Neural progenitor cell (in vitro differentiated cells): ENCODE results near the gene TNNC1. TPM values are rescaled to one million over a fixed set of nuclear protein-coding genes. Genes with fewer than 3 reads are reported as not detected.

Experiments
- DNase-seq: peaks from one replicate; pipeline ENCODE4 v3.0.0-alpha.2; 2016; ENCODE audit warnings: low spot score
- H2AFZ ChIP-seq: fragments of 200-600 bp; sonication (generic); replicated peaks from 2 replicates; pipeline ENCODE4 v1.6.1; 2016; ENCODE audit warnings: antibody characterized with exemption
- H3F3A ChIP-seq: fragments of 200-600 bp; sonication (generic); 2 replicates; pipeline ENCODE4 v1.6.1; 2016; ENCODE audit warnings: antibody characterized with exemption, low read depth
- H3K27ac ChIP-seq: fragments of 200-600 bp; sonication (generic); 2 replicates; pipeline ENCODE4 v1.5.1; 2016; ENCODE audit warnings: mild to moderate bottlenecking
- H3K27me3 ChIP-seq: fragments of 200-600 bp; sonication (generic); 2 replicates; pipeline ENCODE4 v1.6.1; 2016; ENCODE audit warnings: mild to moderate bottlenecking, moderate library complexity
- H3K36me3 ChIP-seq: fragments of 200-600 bp; sonication (generic); 2 replicates; pipeline ENCODE4 v1.5.1; 2016
- H3K4me1 ChIP-seq: fragments of 200-600 bp; sonication (generic); 2 replicates; pipeline ENCODE4 v1.6.1; 2016; ENCODE audit warnings: mixed run types
- H3K4me2 ChIP-seq: fragments of 200-600 bp; sonication (generic); 2 replicates; pipeline ENCODE4 v1.6.1; 2016
- H3K4me3 ChIP-seq: fragments of 200-600 bp; sonication (generic); 2 replicates; pipeline ENCODE4 v1.5.1; 2016
- H3K79me2 ChIP-seq: fragments of 200-600 bp; sonication (generic); 2 replicates; pipeline ENCODE4 v1.6.1; 2016; ENCODE audit warnings: low read depth
- H3K9ac ChIP-seq: fragments of 200-600 bp; sonication (generic); 2 replicates; pipeline ENCODE4 v1.6.1; 2016
- H3K9me3 ChIP-seq: fragments of 200-600 bp; sonication (generic); 2 replicates; pipeline ENCODE4 v1.5.1; 2016; ENCODE audit warnings: low read depth
- H4K20me1 ChIP-seq: fragments of 200-600 bp; sonication (generic); 2 replicates; pipeline ENCODE4 v1.6.1; 2016; ENCODE audit warnings: low read depth
- H3K27ac Mint-ChIP-seq: 3 replicates; pipeline ENCODE4 v1.8.0; 2021; ENCODE audit warnings: mixed read lengths
- H3K27me3 Mint-ChIP-seq: 2 replicates; pipeline ENCODE4 v1.8.0; 2022; ENCODE audit warnings: low read depth, mild to moderate bottlenecking, inconsistent platforms, moderate library complexity, mixed read lengths; ENCODE audit not compliant: insufficient read depth
- H3K36me3 Mint-ChIP-seq: 3 replicates; pipeline ENCODE4 v1.8.0; 2021; ENCODE audit warnings: mixed read lengths
- H3K4me1 Mint-ChIP-seq: 3 replicates; pipeline ENCODE4 v1.8.0; 2021; ENCODE audit warnings: mixed read lengths
- H3K4me3 Mint-ChIP-seq: 3 replicates; pipeline ENCODE4 v1.8.0; 2021; ENCODE audit warnings: mild to moderate bottlenecking, moderate library complexity, mixed read lengths
- H3K9me3 Mint-ChIP-seq: 3 replicates; pipeline ENCODE4 v1.8.0; 2020; ENCODE audit warnings: mixed read lengths
- CTCF ChIP-seq: fragments of 200-600 bp; sonication (generic); IDR thresholded peaks from 2 replicates; pipeline ENCODE4 v1.5.1; 2017; ENCODE audit warnings: antibody characterized with exemption, mild to moderate bottlenecking
- EZH2 ChIP-seq: fragments of 200-600 bp; sonication (generic); IDR thresholded peaks from 2 replicates; pipeline ENCODE4 v1.6.1; 2017; ENCODE audit warnings: antibody characterized with exemption, mild to moderate bottlenecking, moderate library complexity
- EZH2phosphoT487 ChIP-seq: fragments of 200-600 bp; sonication (generic); IDR thresholded peaks from 2 replicates; pipeline ENCODE4 v1.6.1; 2017; ENCODE audit warnings: antibody characterized with exemption
- total RNA-seq: library from RNA; depleted of rRNA; stranded (reverse); fragments of >200 nt; gene quantifications from 2 replicates; pipeline ENCODE4 v1.2.3, GENCODE V29; 2015; ENCODE audit warnings: low replicate concordance

Gene TNNC1
- total RNA-seq, 1 donor from 2014 or later = 0.67 TPM

- Mint-ChIP-seq H3K9me3 (no peaks in the 10 kb centered on the region), H3K4me3 (no peak overlapping the region), H3K27ac (no peak overlapping the region), H3K36me3 (no peaks in the 10 kb centered on the region), H3K27me3 (peaks cover 7% of the 10 kb centered on the region), H3K4me1 (peaks cover 33% of the 10 kb centered on the region)
- no peak for DNase-seq
- H3K79me2 ChIP-seq = no peaks in the 10 kb centered on the region
- no peak overlapping the region for H3K27ac ChIP-seq
- H3K36me3 ChIP-seq = no peaks in the 10 kb centered on the region
- no peak overlapping the region for H2AFZ ChIP-seq
- no peak overlapping the region for H3K9ac ChIP-seq
- H3K27me3 ChIP-seq = no peaks in the 10 kb centered on the region
- peaks cover 17% of the 10 kb centered on the region for H3F3A ChIP-seq
- H3K4me1 ChIP-seq = peaks cover 18% of the 10 kb centered on the region
- no peak overlapping the region for H3K4me2 ChIP-seq
- H3K9me3 ChIP-seq = no peaks in the 10 kb centered on the region
- TF ChIP-seq EZH2 (no peak), CTCF (no peak), EZH2phosphoT487 (no peak)
- H4K20me1 ChIP-seq = no peaks in the 10 kb centered on the region
- H3K4me3 ChIP-seq = no peak overlapping the region
These were observed 23.4 kb downstream of the TNNC1 start for GRCh38 chr3:52430416-52430810.

- Mint-ChIP-seq H3K4me1 (peaks cover 33% of the 10 kb centered on the region), H3K27ac (no peak overlapping the region), H3K9me3 (no peaks in the 10 kb centered on the region), H3K27me3 (peaks cover 7% of the 10 kb centered on the region), H3K36me3 (no peaks in the 10 kb centered on the region), H3K4me3 (no peak overlapping the region)
- Histone ChIP-seq H3K4me3 (no peak overlapping the region), H3F3A (peaks cover 17% of the 10 kb centered on the region), H3K9ac (no peak overlapping the region), H4K20me1 (no peaks in the 10 kb centered on the region), H3K27ac (no peak overlapping the region), H2AFZ (no peak overlapping the region), H3K9me3 (no peaks in the 10 kb centered on the region), H3K79me2 (no peaks in the 10 kb centered on the region), H3K4me1 (peaks cover 18% of the 10 kb centered on the region), H3K36me3 (no peaks in the 10 kb centered on the region), H3K27me3 (no peaks in the 10 kb centered on the region), H3K4me2 (no peak overlapping the region)
- TF ChIP-seq EZH2phosphoT487 (no peak), CTCF (no peak), EZH2 (no peak)
- DNase-seq = no peak
These were observed 23.9 kb downstream of the TNNC1 start for GRCh38 chr3:52429779-52430415.

GRCh38 chr3:52429031-52429430 lies 24.8 kb downstream of the TNNC1 start:
- H3K79me2 ChIP-seq = no peaks in the 10 kb centered on the region
- H3F3A ChIP-seq = peaks cover 14% of the 10 kb centered on the region
- Mint-ChIP-seq H3K36me3 (no peaks in the 10 kb centered on the region), H3K27me3 (peaks cover 6% of the 10 kb centered on the region), H3K4me1 (peaks cover 27% of the 10 kb centered on the region), H3K9me3 (no peaks in the 10 kb centered on the region), H3K27ac (no peak overlapping the region), H3K4me3 (no peak overlapping the region)
- DNase-seq = no peak
- no peaks in the 10 kb centered on the region for H3K27me3 ChIP-seq
- peaks cover 15% of the 10 kb centered on the region for H3K4me1 ChIP-seq
- no peaks in the 10 kb centered on the region for H3K9me3 ChIP-seq
- no peaks in the 10 kb centered on the region for H3K36me3 ChIP-seq
- H3K9ac ChIP-seq = no peak overlapping the region
- H3K4me2 ChIP-seq = no peak overlapping the region
- H4K20me1 ChIP-seq = no peaks in the 10 kb centered on the region
- no peak overlapping the region for H3K27ac ChIP-seq
- TF ChIP-seq EZH2phosphoT487 (no peak), EZH2 (no peak), CTCF (no peak)
- H2AFZ ChIP-seq = peak overlapping the region; percentile 21
- H3K4me3 ChIP-seq = no peak overlapping the region
